Nephron (organoid): ENCODE results near the gene CYP2E1.

Experiments used
- H3K27ac Mint-ChIP-seq, 3 experiments: 2 replicates each; pipeline ENCODE4 v1.8.0; 2020; ENCODE audit warnings: mixed read lengths in 3 of 3, mild to moderate bottlenecking in 2 of 3, moderate library complexity in 1 of 3
- H3K27me3 Mint-ChIP-seq: 2 replicates; pipeline ENCODE4 v1.8.0; 2021; ENCODE audit warnings: low read depth, mild to moderate bottlenecking, moderate library complexity, mixed read lengths
- H3K36me3 Mint-ChIP-seq: 2 replicates; pipeline ENCODE4 v1.8.0; 2020; ENCODE audit warnings: low read depth, mixed read lengths
- H3K4me1 Mint-ChIP-seq: 2 replicates; pipeline ENCODE4 v1.8.0; 2020; ENCODE audit warnings: mixed read lengths
- H3K4me3 Mint-ChIP-seq, 3 experiments: 2 replicates each; pipeline ENCODE4 v1.8.0; 2020; ENCODE audit warnings: mild to moderate bottlenecking in 3 of 3, mixed read lengths in 3 of 3, moderate library complexity in 2 of 3
- H3K9me3 Mint-ChIP-seq: 2 replicates; pipeline ENCODE4 v1.8.0; 2020; ENCODE audit warnings: mixed read lengths
- TF ChIP-seq, protein P1 (sequence below), 3 experiments: fragments of 200-600 bp; sonication (generic); IDR thresholded peaks; one replicate each; pipeline ENCODE4 v1.5.0; 2021; ENCODE audit warnings: antibody characterized with exemption in 3 of 3; ENCODE audit not compliant: unreplicated experiment in 3 of 3

CYP2E1 gene

DNA sequence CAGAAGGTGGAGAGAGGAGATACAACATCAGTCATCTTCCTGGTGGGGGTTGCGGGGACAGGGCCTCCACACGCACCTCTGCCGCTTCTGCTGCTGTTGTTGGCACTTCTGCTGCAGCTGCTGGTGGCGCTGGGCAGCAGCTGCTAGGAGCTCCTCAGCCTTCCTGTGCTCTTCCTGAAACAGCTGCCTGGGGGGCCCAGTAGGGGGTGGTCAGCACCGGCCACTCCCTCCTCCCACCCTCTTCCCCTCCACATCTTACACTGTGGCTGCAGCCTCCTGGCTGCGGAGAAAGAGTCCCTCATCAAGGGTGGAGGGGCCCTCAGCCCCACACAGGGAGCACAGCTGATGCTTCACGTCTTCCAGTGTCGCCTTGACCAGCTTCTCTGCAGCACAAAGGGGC, 28.4 kb downstream of the CYP2E1 start:
- no peak overlapping the region for H3K27ac Mint-ChIP-seq
- peaks cover 26% of the 10 kb centered on the region for H3K27me3 Mint-ChIP-seq
- TF ChIP-seq, protein P1, sequence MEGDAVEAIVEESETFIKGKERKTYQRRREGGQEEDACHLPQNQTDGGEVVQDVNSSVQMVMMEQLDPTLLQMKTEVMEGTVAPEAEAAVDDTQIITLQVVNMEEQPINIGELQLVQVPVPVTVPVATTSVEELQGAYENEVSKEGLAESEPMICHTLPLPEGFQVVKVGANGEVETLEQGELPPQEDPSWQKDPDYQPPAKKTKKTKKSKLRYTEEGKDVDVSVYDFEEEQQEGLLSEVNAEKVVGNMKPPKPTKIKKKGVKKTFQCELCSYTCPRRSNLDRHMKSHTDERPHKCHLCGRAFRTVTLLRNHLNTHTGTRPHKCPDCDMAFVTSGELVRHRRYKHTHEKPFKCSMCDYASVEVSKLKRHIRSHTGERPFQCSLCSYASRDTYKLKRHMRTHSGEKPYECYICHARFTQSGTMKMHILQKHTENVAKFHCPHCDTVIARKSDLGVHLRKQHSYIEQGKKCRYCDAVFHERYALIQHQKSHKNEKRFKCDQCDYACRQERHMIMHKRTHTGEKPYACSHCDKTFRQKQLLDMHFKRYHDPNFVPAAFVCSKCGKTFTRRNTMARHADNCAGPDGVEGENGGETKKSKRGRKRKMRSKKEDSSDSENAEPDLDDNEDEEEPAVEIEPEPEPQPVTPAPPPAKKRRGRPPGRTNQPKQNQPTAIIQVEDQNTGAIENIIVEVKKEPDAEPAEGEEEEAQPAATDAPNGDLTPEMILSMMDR (IDR thresholded peaks at IDR 0.05; ENCODE audit: unreplicated experiment in 3 of 3), result no peak
- H3K36me3 Mint-ChIP-seq, result no peaks in the 10 kb centered on the region
- no peak overlapping the region for H3K4me3 Mint-ChIP-seq
- no peaks in the 10 kb centered on the region for H3K4me1 Mint-ChIP-seq
- peaks cover 14% of the 10 kb centered on the region for H3K9me3 Mint-ChIP-seq

DNA sequence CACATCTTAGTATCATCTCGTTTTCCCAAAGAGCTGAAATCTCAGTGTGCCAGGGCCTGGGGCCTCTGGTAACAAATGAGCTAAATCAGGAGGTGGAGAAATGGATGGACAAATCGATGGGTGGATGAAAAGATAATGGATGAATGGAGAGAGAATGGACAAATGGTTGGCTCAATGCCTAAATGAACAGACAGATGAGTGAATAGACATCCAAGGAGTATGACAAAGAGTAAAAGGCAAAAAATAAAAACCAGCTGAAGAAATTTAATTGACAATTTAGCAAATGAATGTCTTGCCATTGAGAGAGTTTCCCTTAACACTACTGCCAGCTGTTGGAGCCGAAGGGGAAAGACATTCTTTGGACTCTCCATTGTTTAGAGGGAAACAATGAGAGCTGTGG, 30.2 kb downstream of the CYP2E1 start:
- H3K9me3 Mint-ChIP-seq, result peaks cover 12% of the 10 kb centered on the region
- peaks cover 27% of the 10 kb centered on the region for H3K27me3 Mint-ChIP-seq
- H3K36me3 Mint-ChIP-seq, result no peaks in the 10 kb centered on the region
- TF ChIP-seq, protein P1 (IDR thresholded peaks at IDR 0.05; ENCODE audit: unreplicated experiment in 3 of 3), result no peak
- no peak overlapping the region for H3K4me3 Mint-ChIP-seq
- H3K27ac Mint-ChIP-seq, result no peak overlapping the region
- H3K4me1 Mint-ChIP-seq, result no peaks in the 10 kb centered on the region

DNA sequence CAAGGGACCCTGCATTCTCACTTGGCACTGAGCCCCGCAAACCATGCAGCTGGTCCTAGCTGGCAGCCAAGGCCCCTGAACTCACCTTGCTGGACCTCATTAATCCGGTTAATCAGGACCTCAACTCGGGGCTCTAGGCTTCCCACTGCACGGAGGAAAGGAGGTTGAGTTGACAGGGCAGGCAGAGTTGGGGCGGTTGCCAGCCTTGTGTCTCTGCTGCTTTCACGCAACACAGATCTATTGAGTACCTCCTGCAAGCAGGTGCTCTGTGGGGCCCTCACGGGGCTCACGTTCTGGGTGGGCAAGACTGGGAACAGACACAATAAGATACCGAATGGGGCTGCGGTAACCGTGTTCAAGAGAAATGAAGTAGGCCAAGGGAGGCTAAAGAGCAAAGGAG, 32.1 kb downstream of the CYP2E1 start:
- Mint-ChIP-seq H3K27ac (no peak overlapping the region), H3K4me3 (no peak overlapping the region), H3K9me3 (peaks cover 17% of the 10 kb centered on the region), H3K27me3 (peaks cover 27% of the 10 kb centered on the region), H3K4me1 (no peaks in the 10 kb centered on the region), H3K36me3 (no peaks in the 10 kb centered on the region)
- TF ChIP-seq, protein P1 (IDR thresholded peaks at IDR 0.05; ENCODE audit: unreplicated experiment in 3 of 3), result no peak

DNA sequence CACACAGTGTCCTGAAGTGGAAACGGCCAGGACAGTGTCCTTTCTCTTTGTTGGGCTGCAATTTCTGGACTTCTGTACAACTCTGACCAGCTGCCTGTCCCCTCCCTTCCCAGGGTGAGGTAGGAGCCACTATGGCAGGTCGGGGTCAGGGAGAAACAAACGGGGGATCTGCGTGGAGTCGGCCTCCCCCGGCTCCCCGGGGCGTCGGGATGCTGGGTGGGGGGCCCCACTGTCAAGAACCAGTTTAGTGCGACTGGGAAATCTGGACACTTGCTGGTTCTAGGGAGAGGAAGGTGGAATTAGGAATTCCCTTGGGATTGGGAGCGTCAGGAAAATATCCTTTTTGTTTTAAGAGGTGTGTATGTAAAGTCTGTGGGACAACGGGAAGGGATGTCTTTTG, 37.7 kb downstream of the CYP2E1 start:
- Mint-ChIP-seq H3K9me3 (peaks cover 21% of the 10 kb centered on the region), H3K4me1 (no peaks in the 10 kb centered on the region), H3K27me3 (peaks cover 6% of the 10 kb centered on the region), H3K36me3 (no peaks in the 10 kb centered on the region), H3K4me3 (no peak overlapping the region), H3K27ac (no peak overlapping the region)
- TF ChIP-seq, protein P1 (IDR thresholded peaks at IDR 0.05; ENCODE audit: unreplicated experiment in 3 of 3), result no peak

DNA sequence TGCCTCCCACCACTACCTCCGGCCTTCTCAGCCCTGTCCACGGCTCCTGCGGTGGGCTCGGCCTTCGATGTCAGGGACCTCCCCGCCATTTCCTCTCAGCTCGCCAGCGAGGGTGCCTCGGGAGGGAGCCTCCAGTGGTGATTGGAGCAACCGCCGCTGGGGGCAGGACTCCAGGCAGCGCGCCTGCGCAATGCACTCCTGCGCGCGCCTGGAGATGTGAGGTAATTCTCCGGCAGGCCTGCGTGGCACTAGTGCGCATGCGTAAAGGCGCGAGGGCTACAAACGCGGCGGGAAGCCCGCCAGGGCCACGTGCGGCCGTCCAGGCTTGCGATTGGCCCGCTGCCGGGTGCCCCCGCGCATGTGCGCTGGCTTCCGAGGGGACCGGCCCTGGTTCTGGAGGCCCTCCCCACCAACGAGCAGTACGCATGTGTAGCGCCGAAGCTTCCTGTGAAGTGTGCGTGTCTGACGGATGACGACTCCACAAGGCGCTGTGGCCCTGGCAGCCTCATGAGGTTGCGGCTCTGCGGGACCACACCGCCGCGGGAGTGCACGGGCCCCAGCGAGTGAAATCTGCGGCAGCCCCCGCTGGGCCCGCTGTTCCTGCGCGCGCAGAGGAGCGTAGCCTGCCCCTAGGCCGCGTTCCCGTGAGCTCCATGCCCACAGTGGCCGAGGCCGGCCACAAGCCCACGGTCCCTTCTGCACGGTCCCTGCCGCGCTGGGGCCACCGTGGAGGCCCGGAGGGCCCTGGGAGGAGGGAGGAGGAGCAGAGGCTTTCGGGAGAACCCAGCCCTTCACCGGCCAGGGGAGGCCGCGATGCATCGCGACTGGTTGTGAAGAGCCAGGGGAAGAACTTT, 38.5 kb downstream of the CYP2E1 start, which contains the start of gene SYCE1:
Gene SYCE1 (minus strand): TSS at position 143 of the 854 bp plus-strand sequence. CDS start 54 bp downstream, at position 89.
- peaks cover 21% of the 10 kb centered on the region for H3K9me3 Mint-ChIP-seq
- H3K4me3 Mint-ChIP-seq, result no peak within 1 kb of the TSS
- TF ChIP-seq, protein P1 (IDR thresholded peaks at IDR 0.05; ENCODE audit: unreplicated experiment in 3 of 3), result no peak
- peaks cover 6% of the 10 kb centered on the region for H3K27me3 Mint-ChIP-seq
- H3K36me3 Mint-ChIP-seq, result no peaks in the 10 kb centered on the region
- no peaks in the 10 kb centered on the region for H3K4me1 Mint-ChIP-seq
- H3K27ac Mint-ChIP-seq, result no peak within 1 kb of the TSS

DNA sequence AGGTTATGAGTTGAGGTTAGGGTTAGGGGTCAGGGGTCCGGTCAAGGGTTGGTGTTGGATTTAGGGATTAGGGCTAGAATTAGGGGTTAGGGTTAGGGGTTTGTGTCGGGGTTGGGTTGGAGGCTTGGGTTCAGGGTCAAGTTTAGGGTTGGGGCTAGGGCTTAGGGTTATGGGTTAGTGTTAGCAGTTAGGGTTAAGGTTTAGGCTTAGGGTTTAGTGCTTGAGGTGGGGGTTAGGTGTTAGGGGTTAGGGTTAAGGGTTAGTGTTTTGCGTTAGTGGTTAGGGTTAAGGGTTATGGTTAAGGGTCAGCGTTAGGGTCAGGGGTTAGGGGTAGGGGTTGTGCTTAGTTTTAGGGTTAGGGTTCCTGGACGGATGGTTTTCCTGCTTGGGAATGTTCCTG, 40.0 kb downstream of the CYP2E1 start:
- no peaks in the 10 kb centered on the region for H3K36me3 Mint-ChIP-seq
- H3K27me3 Mint-ChIP-seq, result no peaks in the 10 kb centered on the region
- no peak overlapping the region for H3K4me3 Mint-ChIP-seq
- peaks cover 23% of the 10 kb centered on the region for H3K9me3 Mint-ChIP-seq
- no peaks in the 10 kb centered on the region for H3K4me1 Mint-ChIP-seq
- TF ChIP-seq, protein P1 (IDR thresholded peaks at IDR 0.05; ENCODE audit: unreplicated experiment in 3 of 3), result no peak
- H3K27ac Mint-ChIP-seq, result no peak overlapping the region
